Right atrium auricular region (tissue), 2 donors: Measurements from ENCODE around the gene SPRR2G. TPM values are rescaled to one million over a fixed set of nuclear protein-coding genes. Genes with fewer than 3 reads are reported as not detected.
"Not testable (repeated sequence)": the region's sequence is repeated elsewhere in the genome, so short reads cannot be mapped to it uniquely, and the experiment has no call there.

Experiments used
- DNase-seq: peaks from one replicate; pipeline ENCODE4 v3.0.0-alpha.2; 2019; ENCODE audit warnings: low spot score
- H3K27ac ChIP-seq, 2 donors: fragments of 200-600 bp; sonication (generic); 1 replicate in 1 of 2; 2 replicates in 1 of 2; pipeline ENCODE4 v1.5.1; 2016 to 2019
- H3K27me3 ChIP-seq, 2 donors: fragments of 200-600 bp; sonication (generic); one replicate each; pipeline versions ENCODE4 v1.5.1 to v1.6.0; 2017 to 2019
- H3K36me3 ChIP-seq: fragments of 200-600 bp; sonication (generic); one replicate; pipeline ENCODE4 v1.5.1; 2016
- H3K4me1 ChIP-seq, 2 donors: fragments of 200-600 bp; sonication (generic); one replicate each; pipeline versions ENCODE4 v1.5.1 to v1.6.0; 2017 to 2019
- H3K4me3 ChIP-seq, 2 donors: fragments of 200-600 bp; sonication (generic); 1 replicate in 1 of 2; 2 replicates in 1 of 2; pipeline ENCODE4 v1.5.1; 2017 to 2019; ENCODE audit warnings: mild to moderate bottlenecking in 1 of 2, moderate library complexity in 1 of 2
- H3K9me3 ChIP-seq, 2 donors: fragments of 200-600 bp; sonication (generic); one replicate each; pipeline ENCODE4 v1.5.1; 2019
- total RNA-seq, 2 donors: library from RNA; depleted of rRNA; stranded (reverse); fragments of >200 nt; gene quantifications; one replicate each; pipeline ENCODE4 v1.1.0, GENCODE V29; 2016
- TF ChIP-seq, protein P1 (sequence below), 2 donors: fragments of 200-600 bp; sonication (generic); IDR thresholded peaks; one replicate each; pipeline ENCODE4 v1.5.1; 2019; ENCODE audit warnings: antibody characterized with exemption in 2 of 2

Gene SPRR2G
- total RNA-seq, 2 donors from 2014 or later: not detected

DNA sequence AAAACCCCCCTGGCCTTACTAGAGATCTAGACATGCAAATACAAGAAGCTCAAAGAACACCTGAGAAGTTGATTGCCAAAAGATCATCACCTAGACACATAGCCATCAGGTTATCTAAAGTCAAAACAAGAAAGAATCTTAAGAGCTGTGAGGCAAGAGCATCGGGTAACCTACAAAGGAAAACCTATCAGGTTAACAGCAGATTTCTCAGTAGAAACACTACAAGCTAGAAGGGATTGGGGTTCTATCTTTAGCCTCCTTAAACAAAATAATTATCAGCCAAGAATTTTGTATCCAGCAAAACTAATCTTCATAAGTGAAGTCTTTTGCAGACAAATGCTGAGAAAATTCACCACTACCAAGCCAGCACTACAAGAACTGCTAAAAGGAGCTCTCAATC lies 25.2 kb downstream of the SPRR2G start:
- H3K4me1 ChIP-seq: no peaks in the 10 kb centered on the region
- TF ChIP-seq, protein P1, sequence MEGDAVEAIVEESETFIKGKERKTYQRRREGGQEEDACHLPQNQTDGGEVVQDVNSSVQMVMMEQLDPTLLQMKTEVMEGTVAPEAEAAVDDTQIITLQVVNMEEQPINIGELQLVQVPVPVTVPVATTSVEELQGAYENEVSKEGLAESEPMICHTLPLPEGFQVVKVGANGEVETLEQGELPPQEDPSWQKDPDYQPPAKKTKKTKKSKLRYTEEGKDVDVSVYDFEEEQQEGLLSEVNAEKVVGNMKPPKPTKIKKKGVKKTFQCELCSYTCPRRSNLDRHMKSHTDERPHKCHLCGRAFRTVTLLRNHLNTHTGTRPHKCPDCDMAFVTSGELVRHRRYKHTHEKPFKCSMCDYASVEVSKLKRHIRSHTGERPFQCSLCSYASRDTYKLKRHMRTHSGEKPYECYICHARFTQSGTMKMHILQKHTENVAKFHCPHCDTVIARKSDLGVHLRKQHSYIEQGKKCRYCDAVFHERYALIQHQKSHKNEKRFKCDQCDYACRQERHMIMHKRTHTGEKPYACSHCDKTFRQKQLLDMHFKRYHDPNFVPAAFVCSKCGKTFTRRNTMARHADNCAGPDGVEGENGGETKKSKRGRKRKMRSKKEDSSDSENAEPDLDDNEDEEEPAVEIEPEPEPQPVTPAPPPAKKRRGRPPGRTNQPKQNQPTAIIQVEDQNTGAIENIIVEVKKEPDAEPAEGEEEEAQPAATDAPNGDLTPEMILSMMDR (IDR thresholded peaks at IDR 0.05): no peak
- H3K4me3 ChIP-seq: no peak overlapping the region
- no peaks in the 10 kb centered on the region for H3K27me3 ChIP-seq
- no peak overlapping the region for H3K27ac ChIP-seq
- H3K36me3 ChIP-seq: no peaks in the 10 kb centered on the region
- peaks cover 0 to 12% of the 10 kb centered on the region in 2 donors for H3K9me3 ChIP-seq
- no peak for DNase-seq

DNA sequence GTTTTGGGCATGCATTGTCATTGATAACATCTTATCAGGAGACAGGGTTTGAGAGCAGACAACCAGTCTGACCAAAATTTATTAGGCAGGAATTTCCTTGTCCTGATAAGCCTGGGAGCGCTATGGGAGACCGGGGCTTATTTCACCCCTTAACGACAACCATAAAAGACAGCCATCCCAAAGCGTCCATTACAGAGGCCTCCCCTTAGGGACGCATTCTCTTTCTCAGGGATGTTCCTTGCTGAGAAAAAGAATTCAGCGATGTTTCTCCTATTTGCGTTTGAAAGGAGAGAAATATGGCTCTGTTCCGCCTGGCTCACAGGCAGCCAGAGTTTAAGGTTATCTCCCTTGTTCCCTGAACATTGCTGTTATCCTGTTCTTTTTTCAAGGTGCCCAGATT lies 26.9 kb downstream of the SPRR2G start:
- not testable (repeated sequence) for DNase-seq, H3K27me3 ChIP-seq, H3K27ac ChIP-seq, H3K4me3 ChIP-seq, H3K4me1 ChIP-seq, H3K36me3 ChIP-seq
- peaks cover 0 to 12% of the 10 kb centered on the region in 2 donors for H3K9me3 ChIP-seq

DNA sequence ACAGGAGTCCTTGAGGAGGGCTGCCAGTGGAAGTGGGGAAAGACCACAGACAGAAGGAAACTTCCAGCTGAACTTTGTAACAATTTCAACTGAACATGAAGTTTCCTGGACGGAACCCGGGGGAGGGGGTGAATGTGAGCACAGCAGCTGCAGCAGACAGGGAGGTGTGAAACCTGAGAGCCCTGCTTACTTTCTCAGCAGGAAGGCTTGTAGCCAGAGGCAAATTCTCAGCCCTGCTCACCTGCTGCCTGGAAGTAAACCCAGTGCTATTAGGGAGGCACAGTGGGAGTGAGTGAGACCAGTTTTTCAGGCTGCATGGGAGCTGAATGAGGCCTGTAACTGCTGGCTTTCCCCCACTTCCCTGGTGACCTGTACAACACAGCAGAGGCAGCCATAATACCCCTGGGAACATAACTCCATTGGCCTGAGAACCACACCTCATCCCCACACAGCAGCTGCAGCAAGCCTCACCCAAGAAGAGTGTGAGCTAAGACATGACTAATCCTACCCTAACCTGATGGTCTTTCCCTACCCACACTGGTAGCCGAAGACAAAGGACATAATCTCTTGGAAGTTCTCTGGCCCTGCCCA lies 27.8 kb downstream of the SPRR2G start:
- no peak overlapping the region for H3K4me3 ChIP-seq
- peaks cover 0 to 12% of the 10 kb centered on the region in 2 donors for H3K9me3 ChIP-seq
- TF ChIP-seq, protein P1 (IDR thresholded peaks at IDR 0.05): no peak
- H3K36me3 ChIP-seq: no peaks in the 10 kb centered on the region
- no peaks in the 10 kb centered on the region for H3K27me3 ChIP-seq
- no peak for DNase-seq
- H3K27ac ChIP-seq: no peak overlapping the region
- no peaks in the 10 kb centered on the region for H3K4me1 ChIP-seq

DNA sequence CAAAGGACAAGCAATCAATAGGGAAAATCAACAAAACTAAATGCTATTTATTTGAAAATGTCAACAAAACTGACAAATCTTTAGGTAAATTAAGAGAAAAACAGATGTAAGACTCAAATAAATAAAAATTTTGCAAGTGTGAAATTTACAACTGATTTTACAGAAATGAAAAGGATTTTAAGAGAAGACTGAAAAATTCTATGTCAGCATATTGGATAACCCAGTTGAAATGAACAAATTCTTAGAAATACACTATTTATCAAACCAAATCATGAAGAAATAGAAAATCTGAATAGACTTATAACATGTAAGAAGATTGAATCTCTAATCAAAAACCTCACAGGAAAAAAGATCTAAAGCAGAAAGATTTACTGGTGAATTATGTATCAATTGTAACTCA lies 29.7 kb downstream of the SPRR2G start:
- TF ChIP-seq, protein P1 (IDR thresholded peaks at IDR 0.05): no peak
- H3K27ac ChIP-seq: no peak overlapping the region
- no peak for DNase-seq
- H3K27me3 ChIP-seq: no peaks in the 10 kb centered on the region
- no peak overlapping the region for H3K4me3 ChIP-seq
- peaks cover 0 to 12% of the 10 kb centered on the region in 2 donors for H3K9me3 ChIP-seq
- no peaks in the 10 kb centered on the region for H3K4me1 ChIP-seq
- no peaks in the 10 kb centered on the region for H3K36me3 ChIP-seq

DNA sequence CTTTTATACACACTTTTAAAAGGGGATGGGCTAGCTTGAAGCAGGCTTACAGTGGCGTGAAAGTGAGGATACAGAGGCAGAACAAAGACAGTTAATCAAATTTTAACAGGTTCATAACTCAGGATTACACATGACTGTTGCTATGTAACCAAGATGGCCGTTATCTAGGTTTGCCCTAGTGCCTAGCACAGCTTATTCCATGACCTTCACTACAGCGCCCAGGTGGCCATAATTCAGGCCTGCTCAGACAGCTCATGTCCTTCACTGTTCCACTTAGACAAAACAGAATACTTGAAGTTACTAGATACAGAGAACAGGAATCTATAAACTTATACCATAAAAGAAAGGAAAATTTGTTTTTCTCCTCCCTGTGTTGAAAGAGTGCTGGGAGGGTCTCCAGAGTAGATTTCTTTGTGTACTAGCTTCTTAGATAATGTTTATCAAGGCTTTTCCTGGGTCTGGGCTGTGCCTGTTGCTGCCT lies 31.2 kb downstream of the SPRR2G start:
- no peaks in the 10 kb centered on the region for H3K4me1 ChIP-seq
- peaks cover 0 to 2% of the 10 kb centered on the region in 2 donors for H3K9me3 ChIP-seq
- no peaks in the 10 kb centered on the region for H3K27me3 ChIP-seq
- no peak for DNase-seq
- H3K27ac ChIP-seq: no peak overlapping the region
- H3K4me3 ChIP-seq: no peak overlapping the region
- no peaks in the 10 kb centered on the region for H3K36me3 ChIP-seq
- TF ChIP-seq, protein P1 (IDR thresholded peaks at IDR 0.05): no peak

DNA sequence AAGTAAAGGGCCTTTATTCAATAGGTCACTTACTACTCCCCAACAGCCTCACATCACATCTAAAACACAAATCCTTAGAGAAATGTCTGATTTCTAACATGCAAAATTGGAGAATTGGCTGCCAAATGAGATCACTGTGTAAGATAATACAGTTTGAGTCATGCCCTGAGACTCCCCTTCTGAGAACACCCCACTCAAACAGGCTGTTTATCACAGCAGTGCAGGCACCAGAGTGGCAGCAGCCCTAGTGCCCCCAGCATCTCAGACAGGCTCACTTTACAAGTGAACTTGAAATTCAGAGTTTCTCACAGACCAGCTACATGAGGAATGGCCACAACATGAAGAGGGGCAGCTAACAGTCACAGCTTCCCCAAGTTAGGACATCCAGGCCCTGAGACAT lies 35.4 kb downstream of the SPRR2G start:
- not testable (repeated sequence) for DNase-seq, H3K27ac ChIP-seq, H3K9me3 ChIP-seq, H3K4me1 ChIP-seq, H3K4me3 ChIP-seq, H3K36me3 ChIP-seq, H3K27me3 ChIP-seq

DNA sequence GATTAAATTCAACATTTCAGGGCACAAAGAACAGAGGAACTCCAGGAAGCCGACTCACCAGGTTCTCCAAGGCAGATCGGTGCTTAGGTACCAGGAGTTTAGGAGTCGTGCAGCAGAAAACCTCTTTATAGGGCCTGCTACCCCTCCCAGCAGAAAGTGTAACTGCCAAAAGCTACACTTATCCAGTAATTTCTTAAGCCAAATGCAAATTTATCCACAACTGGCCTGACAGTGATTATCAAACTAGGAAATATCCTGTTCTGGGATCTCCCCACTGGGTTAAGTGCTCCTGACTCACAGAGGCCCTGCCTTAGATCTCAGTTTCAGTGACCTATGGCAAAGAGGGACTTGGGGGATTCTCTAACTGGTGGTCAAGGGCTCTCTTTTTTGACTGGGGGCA lies 37.3 kb downstream of the SPRR2G start, which contains the start of gene SPRR2F:
Gene SPRR2F (minus strand): TSS at position 101 of the 400 bp plus-strand sequence. CDS start 783 bp downstream, outside the sequence.
- H3K27ac ChIP-seq: no peak within 1 kb of the TSS
- TF ChIP-seq, protein P1 (IDR thresholded peaks at IDR 0.05): no peak
- H3K36me3 ChIP-seq: no peaks in the 10 kb centered on the region
- DNase-seq: no peak
- H3K4me3 ChIP-seq: no peak within 1 kb of the TSS
- H3K9me3 ChIP-seq: no peaks in the 10 kb centered on the region
- no peaks in the 10 kb centered on the region for H3K4me1 ChIP-seq
- no peaks in the 10 kb centered on the region for H3K27me3 ChIP-seq

DNA sequence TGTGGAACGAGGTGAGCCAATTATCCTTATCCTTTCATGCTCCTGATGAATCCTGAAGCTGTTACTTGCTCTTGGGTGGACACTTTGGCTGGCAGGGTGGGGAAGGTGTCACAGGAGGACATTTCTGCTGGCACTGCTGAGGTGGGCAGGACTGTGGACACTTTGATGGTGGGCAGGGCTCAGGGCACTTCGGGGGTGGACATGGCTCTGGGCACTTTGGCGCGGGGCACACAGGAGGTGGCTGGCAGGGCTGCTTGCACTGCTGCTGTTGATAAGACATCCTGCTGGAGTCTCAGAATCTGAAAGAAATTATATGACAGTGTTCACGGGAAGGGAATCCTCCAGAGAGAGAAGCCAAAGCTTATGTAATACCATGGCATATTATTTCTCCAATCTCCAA lies 38.2 kb downstream of the SPRR2G start:
- not testable (repeated sequence) for H3K4me1 ChIP-seq, H3K27me3 ChIP-seq, DNase-seq, H3K36me3 ChIP-seq, H3K27ac ChIP-seq, H3K9me3 ChIP-seq, H3K4me3 ChIP-seq
